ENCODE results near the gene EOLA1.
"Not testable (repeated sequence)": the region's sequence is repeated elsewhere in the genome, so short reads cannot be mapped to it uniquely, and the experiment has no call there.

GRCh38 chrX:149520636-149521277 lies 20.1 kb upstream of the EOLA1 start:
- not testable (repeated sequence) for TF ChIP-seq EZH2 (IDR thresholded peaks at IDR 0.05; ENCODE audit: borderline replicate concordance, insufficient read depth, low read depth, low read length, poor library complexity, severe bottlenecking)
- TF ChIP-seq, protein P1, sequence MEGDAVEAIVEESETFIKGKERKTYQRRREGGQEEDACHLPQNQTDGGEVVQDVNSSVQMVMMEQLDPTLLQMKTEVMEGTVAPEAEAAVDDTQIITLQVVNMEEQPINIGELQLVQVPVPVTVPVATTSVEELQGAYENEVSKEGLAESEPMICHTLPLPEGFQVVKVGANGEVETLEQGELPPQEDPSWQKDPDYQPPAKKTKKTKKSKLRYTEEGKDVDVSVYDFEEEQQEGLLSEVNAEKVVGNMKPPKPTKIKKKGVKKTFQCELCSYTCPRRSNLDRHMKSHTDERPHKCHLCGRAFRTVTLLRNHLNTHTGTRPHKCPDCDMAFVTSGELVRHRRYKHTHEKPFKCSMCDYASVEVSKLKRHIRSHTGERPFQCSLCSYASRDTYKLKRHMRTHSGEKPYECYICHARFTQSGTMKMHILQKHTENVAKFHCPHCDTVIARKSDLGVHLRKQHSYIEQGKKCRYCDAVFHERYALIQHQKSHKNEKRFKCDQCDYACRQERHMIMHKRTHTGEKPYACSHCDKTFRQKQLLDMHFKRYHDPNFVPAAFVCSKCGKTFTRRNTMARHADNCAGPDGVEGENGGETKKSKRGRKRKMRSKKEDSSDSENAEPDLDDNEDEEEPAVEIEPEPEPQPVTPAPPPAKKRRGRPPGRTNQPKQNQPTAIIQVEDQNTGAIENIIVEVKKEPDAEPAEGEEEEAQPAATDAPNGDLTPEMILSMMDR (IDR thresholded peaks at IDR 0.05), result not testable (repeated sequence)
